IPS-NIHi7 (cell line): ENCODE data around the gene AIF1L.

Experiments
- DNase-seq: peaks from one replicate; pipeline ENCODE4 v3.0.0; 2012; ENCODE audit warnings: mixed read lengths; ENCODE audit errors: extremely low spot score

Gene AIF1L

DNA sequence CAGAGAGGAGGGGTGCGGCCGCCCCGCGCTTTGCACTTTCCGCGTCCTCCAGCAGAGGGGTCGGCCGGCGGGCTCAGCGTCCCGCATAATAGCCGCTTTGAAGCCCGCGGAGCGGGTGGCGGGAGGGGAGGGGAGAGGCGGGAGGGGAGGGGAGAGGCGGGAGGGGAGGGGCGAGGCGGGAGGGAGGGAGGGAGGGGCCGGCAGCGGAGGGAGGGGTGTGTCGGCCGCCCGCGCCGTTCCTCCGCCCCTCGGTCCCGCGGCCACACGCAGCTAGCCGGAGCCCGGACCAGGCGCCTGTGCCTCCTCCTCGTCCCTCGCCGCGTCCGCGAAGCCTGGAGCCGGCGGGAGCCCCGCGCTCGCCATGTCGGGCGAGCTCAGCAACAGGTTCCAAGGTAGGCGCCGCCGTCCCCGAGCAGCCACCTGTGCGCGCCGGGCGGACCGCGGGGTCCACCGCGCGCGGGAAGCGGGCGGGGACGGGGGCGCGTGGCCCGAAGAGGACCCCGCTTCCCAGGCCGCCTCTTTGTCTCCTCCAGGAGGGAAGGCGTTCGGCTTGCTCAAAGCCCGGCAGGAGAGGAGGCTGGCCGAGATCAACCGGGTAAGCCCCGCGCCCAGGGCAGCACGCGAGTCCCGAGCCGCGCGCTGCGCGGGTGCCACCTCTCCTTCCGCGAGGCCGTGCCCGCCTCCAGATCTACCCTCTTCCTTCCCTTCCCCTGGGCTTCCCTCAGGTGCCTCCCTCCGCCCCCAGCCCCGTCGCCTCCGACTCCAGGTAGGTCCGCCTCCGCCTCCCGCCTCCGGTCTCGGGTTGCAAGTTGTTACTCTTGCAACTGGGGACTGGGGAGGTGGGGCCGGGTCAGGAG lies at the start of gene AIF1L:
Gene AIF1L (plus strand): TSS at position 263 of the 857 bp plus-strand sequence. CDS start 99 bp downstream, at position 362.
- DNase-seq: peak; percentile 95

DNA sequence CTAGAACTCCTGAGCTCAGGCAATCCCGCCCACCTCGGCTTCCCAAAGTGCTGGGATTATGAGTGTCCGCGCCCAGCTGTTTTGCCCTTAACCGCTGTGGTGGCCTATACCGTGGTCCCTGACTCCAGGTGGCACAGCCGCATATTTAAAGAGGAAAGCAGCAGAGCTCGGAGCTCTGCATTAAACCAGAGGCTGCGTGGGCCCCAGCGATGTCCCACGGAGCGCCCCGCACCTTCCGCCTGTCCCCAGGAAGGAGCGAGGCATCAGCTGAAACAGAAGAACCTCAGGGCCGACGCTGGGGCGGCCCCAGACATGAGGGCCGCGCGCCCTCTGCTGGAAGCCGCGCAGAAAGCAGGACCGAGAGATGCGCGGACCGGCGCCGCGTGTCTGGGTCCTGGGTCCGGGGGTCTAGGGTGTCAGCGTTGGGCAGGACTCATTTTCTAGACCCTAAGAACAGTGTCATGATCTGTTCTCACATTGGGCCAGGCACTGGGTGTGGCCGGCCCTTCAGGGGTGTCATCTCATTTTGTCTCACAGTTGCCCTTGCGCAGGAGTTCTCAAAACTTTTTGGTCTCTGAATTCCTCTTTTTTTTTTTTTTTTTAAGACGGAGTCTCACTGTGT lies 49.6 kb upstream of the AIF1L start:
- peak; percentile 92 for DNase-seq

DNA sequence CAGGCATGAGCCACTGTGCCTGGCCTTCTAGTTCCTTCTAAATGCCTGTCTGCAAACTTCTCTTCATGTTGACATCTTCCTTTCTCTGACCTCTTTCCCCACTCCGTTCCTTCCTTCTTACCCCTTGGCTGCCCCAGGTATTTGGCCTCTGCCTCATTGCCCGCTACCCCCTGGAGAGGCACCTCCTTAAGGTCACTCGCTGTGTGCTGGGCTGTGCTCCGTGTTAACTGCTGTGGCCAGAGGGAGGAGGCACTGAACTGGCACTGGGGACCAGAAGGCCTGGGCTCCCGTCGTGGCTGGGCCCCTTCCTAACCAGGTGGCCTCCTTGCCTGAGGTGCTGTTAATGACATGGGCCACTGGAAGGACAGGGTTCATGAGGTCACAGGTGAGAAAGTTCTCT lies 48.0 kb upstream of the AIF1L start:
- DNase-seq: no peak

DNA sequence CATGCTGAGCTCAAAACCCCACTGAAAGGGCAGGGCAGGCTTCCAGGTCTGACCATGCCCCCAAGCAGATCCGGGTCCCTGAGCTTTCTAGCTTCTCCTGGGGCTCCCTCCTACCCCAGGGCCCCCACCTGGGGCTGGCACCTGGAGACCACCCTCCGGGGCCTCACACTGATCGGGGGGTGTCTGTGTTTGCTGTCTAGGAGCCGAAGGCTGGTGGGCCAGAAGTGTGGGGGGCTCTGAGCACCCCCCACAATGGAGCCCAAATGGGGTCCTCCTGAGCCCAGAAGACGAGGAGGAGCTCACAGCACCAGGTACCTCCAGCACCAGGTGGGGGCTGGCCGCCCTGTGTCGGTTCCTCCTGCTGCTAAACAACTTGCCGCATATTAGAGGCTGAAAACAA lies 47.5 kb upstream of the AIF1L start:
- DNase-seq: no peak

DNA sequence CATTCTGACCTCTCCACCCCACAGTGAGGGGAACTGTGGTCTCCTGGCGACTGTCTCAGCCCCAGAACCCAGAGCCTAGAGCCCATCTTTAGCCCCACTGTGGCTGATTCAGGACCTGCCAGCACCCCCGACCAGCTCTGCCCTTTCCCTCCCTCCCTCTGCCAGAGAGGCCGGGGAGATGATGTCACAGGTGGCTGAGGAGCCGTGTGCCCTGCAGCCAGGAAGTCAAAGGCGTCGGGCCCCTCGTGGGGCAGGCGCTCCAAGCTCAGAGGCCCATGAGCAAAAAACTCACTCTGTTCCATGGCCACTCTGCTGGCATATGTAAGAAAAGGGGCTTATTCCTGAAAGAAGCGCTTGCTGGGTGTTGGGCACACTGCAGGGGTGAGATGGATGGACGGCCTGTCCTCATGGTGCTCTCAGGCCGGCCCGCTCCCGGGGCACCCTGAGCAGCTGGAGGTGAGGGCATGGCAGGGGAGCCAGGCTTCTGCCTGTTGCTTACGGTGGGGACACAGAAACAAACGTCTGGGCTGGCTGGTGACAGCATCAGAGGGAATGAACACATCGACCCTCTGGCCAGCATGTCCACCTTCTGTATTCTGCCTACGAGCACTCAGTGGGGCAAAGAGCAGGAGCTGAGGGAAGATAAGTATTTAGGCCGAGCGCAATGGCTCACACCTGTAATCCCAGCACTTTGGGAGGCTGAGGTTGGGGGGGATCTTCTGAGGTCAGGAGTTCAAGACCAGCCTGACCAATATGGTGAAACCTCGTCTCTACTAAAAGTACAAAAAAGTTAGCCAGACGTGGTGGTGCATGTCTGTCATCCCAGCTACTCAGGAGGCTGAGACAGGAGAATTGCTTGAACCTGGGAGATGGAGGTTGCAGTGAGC lies 46.3 kb upstream of the AIF1L start:
- no peak for DNase-seq

DNA sequence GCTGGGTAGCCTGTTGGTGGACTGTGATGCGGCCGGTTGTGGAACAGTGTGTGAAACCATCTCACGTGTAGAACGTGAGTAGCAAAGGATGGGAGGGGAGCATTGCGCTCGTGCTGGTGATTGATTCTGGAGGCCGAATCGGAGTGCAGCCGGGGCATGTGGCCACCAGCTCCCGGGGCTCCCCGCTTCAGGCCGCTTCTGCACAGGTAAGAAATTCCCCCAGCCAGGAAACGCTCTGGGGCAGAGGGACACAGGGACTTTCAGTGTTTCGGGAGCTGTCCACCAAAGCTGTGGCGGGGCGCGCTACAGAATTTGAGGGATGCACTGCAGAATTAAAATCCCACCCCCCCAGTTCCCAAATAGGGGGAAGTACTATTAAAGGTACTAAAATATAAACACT lies 45.5 kb upstream of the AIF1L start:
- no peak for DNase-seq

DNA sequence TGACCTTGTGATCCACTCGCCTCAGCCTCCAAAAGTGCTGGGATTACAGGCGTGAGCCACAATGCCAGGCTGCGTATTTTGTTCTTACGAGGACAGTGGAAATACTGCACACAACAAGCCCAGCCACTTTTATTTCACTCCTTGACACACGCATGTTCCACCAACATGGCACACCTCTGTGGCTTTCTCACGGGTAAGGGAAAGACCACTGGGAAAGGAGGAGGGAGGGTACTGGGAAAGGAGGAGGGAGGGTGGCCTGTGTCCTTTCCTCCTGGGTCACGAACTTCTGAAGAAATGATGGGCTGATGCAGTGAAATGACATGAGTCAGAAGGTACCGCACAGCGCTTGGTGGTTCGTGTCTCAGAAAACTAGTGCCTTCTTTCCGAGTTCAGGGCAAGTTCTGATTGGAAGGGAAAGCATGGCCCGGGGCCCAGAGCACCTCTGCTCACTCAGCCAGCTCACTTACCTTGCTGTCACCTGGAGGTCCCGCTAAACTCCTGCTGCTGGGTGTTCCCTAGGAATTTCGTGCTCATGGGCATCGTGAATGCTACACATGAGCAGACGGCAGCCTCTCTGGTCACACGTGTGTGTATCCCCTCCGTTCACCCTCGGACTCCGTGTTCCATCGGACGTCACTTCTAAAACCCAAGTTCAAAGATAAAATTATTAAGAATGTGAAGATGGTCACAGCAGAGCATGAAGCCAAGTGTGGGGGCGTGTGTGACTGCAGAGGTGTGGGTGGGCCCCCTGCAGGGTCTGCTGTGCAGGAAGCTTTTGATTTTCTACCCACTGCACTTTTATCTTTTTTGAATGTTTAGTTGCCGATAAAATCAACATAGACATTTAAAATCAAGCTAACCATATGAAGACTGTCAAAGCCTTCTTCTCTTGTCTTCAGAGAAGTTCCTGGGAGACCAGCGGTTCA lies 44.5 kb upstream of the AIF1L start:
- DNase-seq: no peak

DNA sequence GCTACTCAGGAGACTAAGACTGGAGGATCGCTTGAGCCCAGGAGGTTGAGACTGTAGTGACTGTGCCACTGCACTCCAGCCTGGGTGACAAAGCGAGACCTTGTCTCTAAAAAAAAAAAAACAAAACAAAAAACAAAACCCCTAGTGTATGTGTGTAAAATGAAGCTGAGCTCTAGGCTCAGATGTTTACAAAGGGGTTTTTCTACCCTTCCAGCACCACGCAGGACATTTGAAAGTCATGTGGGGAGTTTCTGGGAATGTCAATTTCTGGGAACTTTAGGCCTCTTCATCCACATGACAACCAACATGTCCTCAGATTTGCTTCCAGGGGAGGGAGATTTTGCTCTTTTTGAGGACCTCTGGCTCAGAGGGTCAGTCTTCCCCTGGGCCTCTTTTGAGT lies 42.4 kb upstream of the AIF1L start:
- DNase-seq: no peak

DNA sequence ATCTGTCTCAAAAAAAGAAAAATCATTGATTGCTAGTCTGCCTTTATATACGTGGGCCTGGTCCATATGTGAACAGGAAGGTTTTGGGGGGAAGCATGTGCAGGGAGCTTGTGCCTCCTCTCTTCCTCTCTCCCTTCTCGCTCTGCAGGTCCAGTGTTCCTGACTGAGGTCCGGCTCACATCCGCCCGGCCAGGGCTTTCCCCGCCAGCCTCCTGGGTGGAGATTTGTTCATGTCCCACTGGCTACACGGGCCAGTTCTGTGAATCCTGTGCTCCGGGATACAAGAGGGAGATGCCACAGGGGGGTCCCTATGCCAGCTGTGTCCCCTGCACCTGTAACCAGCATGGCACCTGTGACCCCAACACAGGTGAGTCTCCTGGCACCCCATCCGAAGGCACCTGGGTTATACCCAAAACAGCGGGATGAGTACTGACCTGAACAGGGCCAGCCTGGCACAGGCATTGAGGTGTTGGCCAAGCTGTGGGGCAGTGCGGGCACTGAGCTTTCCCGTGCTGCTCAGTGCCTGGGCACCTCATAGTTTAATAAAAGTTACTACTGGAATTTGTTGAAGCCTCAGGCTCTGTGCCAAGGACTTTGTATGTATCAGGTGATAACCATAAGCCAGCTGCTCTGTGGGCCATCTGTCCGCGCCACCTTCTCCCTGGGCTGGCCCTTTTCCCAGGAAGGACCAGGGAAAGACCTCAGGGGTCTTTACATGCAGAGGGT lies 39.4 kb upstream of the AIF1L start:
- no peak for DNase-seq

DNA sequence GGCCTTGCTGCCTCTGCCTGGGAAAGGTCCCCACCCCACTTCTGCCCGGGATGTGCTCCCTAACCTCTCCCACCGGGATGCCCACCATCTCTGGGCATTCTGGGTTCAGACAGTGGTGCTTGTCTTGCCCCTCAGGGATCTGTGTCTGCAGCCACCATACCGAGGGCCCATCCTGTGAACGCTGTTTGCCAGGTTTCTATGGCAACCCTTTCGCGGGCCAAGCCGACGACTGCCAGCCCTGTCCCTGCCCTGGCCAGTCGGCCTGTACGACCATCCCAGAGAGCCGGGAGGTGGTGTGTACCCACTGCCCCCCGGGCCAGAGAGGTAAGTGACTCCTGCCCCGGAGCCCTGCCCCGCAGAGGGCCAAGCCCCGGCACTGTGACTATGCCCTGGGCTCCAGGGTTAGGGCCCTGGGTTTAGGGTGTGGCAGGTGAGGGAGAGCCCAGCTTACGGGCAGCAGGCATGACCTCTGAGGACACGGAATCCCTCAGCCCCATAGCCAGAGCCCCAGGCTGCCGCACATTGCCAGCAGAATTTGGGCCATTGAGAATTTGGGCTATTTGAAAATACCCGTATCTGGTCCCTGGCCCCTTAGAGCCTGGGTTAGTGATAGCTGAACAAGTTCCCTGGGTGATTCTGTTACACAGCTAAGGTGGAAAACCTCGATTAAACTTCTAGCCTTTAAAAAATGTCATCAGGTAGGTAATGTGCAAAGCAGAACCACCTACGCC lies 35.3 kb upstream of the AIF1L start:
- DNase-seq: no peak

DNA sequence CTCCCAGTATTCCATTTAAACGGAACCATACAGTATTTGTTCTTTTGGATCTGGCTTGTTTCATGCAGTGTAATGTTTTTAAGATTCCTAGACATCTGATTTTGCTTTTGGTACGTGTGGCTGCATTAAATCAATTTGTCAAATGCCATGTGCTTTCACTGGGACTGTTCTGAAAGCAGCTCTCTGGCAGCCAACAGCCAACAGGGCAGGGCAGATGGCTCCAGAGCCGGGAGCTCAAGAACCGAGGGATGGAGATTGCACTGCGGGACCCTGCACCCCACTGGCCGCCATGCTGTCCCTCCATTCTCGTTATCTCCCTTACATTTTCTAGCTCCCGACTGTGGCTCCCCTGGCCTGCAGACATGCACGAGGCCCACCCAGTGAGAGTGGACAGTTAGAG lies 33.4 kb upstream of the AIF1L start:
- no peak for DNase-seq

DNA sequence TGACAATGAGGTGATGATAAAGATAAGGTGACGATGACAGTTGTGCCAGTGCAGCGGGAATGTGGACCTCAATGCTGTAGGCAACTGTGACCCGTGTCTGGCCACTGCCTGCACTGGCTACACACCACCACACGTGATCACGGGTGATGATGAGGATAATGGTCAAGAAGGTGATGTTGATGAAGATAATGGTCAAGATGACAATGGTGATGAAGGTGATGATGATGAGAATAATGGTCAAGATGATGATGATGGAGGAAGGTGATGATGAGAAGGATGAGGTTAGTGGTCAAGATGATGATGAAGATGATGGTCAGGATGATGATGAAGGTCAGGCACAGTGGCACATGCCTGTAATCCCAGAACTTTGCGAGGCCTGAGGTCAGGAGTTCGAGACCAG lies 30.7 kb upstream of the AIF1L start:
- DNase-seq: no peak

DNA sequence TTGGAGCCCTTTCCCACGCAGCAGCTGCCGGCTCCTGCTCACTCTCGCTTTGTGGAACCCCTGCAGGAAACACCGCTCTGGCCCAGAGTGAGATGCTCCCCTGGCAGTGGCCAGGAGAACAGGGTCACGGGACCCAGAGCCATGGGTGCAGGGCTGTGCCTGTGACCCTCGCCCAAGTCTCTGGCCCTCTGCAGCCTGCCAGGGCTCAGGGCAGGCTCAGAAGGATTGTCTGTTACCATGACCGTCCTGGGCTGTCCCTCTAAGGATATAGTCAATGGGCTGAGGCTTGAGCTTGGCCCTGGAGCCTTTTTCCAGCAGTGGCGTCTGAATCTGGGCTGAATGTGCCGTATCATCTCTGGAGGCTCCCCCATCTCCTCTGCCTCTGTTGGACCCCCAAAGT lies 28.7 kb upstream of the AIF1L start:
- no peak for DNase-seq

DNA sequence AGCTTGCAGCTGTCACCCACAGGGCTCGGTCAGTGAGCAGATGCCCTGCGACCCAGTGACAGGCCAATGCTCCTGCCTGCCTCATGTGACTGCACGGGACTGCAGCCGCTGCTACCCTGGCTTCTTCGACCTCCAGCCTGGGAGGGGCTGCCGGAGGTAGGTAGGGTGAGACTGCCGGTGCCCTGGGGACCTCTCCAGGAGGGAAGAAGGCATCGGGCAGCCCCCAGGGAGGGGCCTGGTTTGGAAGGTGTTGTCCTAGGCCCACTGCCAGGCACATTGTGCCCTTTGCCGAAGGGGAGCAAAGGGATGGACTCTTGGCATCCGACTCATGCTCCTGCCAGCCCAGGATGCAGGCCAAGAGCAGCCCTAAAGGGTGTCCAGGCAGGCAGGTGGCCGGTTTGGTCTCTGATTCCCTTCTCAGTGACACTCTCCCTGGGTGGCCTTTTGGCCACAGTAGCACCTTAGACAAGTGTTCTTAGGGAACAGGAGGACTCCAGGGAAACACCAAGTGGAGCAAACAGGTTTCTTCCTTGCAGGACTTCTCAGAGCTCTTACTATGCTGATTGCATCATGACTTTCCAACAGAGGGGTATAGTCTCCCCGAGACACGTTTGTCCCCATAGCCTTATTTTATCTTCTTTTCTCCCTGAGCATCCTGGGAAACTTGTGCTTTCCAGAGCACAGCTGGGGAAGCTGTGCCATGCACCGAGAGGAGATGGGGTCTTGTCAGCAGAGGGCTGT lies 28.1 kb upstream of the AIF1L start:
- no peak for DNase-seq

DNA sequence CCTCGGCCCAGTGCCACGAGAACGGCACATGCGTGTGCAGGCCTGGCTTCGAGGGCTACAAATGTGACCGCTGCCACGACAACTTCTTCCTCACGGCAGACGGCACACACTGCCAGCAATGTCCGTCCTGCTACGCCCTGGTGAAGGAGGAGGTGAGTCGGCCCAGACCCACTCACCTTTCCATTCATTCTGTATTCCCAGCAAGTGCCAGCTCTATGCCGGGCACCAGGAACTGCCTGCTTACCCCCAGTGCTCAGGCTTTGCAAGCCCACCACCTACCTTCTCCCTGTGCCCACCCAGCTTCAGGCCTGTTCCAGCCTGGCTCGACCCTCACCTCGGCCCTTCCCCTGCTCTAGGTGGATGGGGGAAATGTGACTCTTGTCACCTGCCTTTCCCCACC lies 26.6 kb upstream of the AIF1L start:
- DNase-seq: no peak

DNA sequence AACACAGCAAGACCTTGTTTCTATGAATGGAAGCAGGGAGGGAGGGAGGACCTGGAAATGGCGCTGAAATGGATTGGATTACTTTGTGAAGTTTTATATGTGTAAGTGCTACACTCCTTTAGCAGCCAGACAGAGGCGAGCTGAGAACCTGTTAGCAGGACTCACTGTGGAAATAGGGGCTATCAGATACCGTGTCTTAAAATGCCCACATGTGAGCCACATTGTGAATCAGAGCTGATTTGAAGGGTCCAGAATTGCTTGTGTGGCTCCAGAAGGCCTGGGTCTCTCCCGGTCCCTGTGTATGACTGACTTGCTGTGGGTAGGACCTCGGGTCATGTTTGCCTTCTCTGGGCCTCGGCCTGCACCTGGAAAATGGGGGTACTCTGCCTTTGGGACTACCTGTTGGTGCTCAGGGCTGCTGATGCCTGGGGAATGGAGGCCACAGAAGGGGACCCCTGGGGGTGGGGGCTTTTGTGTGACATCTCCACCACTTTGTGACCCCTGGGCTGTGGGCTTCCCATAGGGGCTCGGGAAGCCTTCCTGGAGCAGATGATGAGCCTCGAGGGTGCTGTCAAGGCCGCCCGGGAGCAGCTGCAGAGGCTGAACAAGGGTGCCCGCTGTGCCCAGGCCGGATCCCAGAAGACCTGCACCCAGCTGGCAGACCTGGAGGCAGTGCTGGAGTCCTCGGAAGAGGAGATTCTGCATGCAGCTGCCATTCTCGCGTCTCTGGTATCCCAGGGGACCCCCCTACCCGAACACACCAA lies 24.0 kb upstream of the AIF1L start:
- no peak for DNase-seq

DNA sequence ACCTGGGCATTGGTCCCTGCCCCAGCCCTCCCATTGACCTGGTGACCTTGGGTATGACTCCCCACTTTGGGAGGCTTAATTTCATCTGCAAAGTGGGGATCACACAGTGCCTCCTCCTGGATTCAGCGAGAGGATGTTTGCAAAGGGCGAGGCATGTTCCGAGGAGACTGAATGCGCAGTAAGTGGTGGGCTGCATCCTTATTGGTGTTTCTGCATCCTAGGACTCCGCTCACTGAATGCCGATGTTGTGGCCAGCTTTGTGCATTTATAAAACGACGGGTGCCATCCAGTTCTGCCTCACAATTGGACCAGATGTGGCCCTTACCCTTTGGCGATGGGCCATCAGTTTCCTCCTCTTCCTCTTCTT lies 23.5 kb upstream of the AIF1L start:
- DNase-seq: no peak

DNA sequence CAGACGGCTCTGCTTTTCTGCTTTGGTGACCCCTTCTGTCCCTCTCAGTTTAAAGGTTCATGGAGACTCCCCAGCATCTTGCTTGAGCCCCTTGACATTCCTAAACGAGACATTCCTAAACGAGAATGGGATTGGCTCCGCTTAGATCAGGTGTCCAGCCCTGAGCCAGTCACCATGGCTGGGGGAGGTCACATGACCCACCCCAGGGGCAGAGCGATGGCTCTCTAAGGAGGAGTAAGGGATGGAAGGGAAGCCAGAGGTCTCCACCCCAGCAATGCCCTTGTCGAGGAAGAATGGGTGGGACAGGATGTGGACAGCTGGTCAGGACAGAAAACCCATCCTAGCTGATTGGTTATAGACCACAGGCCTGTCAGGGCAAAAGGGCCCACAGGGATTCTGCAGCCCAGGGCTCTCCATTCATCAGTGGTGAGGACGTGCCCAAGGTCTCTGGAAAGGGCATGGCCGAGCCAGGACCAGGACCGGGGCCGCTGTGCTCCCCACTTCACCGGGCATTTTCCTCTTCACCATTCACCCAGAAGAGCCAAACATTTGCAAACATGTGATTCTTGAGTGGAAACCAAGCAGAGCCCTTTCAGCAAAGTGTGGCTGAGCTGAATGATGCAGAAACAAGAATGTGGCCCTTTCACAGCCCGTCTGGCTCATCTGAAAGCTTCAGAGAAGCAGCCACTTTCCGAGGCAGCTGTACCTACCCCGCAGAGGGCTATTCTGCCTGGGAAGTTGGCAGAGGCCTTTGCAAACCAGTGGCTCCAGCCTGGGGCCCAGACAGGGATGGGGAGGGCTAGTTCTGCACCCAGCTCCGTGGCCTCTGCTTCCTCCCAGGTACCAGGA lies 19.8 kb upstream of the AIF1L start:
- no peak for DNase-seq
